ENCODE measurements around the gene CUL5. TPM values are rescaled to one million over a fixed set of nuclear protein-coding genes. Genes with fewer than 3 reads are reported as not detected.

Gene CUL5
- polyA plus RNA-seq, 1 donor from 2014 or later = 40.2 TPM

DNA sequence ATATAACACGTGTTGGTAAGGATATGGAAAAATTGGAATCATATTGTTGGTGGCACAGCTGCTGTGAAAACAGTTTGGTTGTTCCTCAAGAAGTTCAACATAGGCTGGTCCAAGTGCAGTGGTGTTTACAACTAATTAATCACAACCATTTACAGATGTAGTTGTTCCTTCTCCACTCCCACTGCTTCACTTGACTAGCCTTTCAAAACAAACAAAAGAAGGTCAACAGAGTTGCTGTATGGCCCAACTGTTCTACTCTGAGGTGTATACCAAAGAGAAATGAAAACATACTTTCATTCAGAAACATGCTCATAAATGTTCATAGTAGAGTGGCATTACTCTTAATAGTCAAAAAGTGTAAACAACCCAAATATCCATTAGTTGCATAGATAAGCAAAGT lies 76.1 kb downstream of the CUL5 start:
- no peaks in the 10 kb centered on the region for H3F3A ChIP-seq (ENCODE audit: insufficient read depth, low read length, poor library complexity, severe bottlenecking)
- H3K79me2 ChIP-seq (replicated peaks; ENCODE audit: insufficient read depth, low read length) = no peaks in the 10 kb centered on the region
- H3K9ac ChIP-seq (ENCODE audit: low read length) = no peak overlapping the region
- H3K4me2 ChIP-seq (ENCODE audit: low read length) = no peak overlapping the region
- no peaks in the 10 kb centered on the region for H3K9me3 ChIP-seq (ENCODE audit: low read length)
- no peaks in the 10 kb centered on the region for H3K36me3 ChIP-seq (ENCODE audit: insufficient read depth, low read length)
- H3K9me2 ChIP-seq (ENCODE audit: insufficient read depth, low read length) = no peaks in the 10 kb centered on the region
- H3K27ac ChIP-seq (ENCODE audit: low read length) = no peak overlapping the region
- TF ChIP-seq, protein P1, sequence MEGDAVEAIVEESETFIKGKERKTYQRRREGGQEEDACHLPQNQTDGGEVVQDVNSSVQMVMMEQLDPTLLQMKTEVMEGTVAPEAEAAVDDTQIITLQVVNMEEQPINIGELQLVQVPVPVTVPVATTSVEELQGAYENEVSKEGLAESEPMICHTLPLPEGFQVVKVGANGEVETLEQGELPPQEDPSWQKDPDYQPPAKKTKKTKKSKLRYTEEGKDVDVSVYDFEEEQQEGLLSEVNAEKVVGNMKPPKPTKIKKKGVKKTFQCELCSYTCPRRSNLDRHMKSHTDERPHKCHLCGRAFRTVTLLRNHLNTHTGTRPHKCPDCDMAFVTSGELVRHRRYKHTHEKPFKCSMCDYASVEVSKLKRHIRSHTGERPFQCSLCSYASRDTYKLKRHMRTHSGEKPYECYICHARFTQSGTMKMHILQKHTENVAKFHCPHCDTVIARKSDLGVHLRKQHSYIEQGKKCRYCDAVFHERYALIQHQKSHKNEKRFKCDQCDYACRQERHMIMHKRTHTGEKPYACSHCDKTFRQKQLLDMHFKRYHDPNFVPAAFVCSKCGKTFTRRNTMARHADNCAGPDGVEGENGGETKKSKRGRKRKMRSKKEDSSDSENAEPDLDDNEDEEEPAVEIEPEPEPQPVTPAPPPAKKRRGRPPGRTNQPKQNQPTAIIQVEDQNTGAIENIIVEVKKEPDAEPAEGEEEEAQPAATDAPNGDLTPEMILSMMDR (IDR thresholded peaks at IDR 0.05; ENCODE audit: poor library complexity, severe bottlenecking) = no peak
- no peak for TF ChIP-seq EZH2 (IDR thresholded peaks at IDR 0.05; ENCODE audit: borderline replicate concordance, insufficient read depth, low read length, poor library complexity, severe bottlenecking)
- no peak for TF ChIP-seq TAF1 (IDR thresholded peaks at IDR 0.05; ENCODE audit: low read depth)
- no peak for TF ChIP-seq POLR2AphosphoS5 (IDR thresholded peaks at IDR 0.05)
- TF ChIP-seq EP300 (conservative IDR thresholded peaks at IDR 0.05; ENCODE audit: poor library complexity, severe bottlenecking) = no peak
- no peak for TF ChIP-seq RAD21 (conservative IDR thresholded peaks at IDR 0.05)
- no peak for TF ChIP-seq SMC3 (conservative IDR thresholded peaks at IDR 0.05; ENCODE audit: poor library complexity)
- TF ChIP-seq, protein P2, sequence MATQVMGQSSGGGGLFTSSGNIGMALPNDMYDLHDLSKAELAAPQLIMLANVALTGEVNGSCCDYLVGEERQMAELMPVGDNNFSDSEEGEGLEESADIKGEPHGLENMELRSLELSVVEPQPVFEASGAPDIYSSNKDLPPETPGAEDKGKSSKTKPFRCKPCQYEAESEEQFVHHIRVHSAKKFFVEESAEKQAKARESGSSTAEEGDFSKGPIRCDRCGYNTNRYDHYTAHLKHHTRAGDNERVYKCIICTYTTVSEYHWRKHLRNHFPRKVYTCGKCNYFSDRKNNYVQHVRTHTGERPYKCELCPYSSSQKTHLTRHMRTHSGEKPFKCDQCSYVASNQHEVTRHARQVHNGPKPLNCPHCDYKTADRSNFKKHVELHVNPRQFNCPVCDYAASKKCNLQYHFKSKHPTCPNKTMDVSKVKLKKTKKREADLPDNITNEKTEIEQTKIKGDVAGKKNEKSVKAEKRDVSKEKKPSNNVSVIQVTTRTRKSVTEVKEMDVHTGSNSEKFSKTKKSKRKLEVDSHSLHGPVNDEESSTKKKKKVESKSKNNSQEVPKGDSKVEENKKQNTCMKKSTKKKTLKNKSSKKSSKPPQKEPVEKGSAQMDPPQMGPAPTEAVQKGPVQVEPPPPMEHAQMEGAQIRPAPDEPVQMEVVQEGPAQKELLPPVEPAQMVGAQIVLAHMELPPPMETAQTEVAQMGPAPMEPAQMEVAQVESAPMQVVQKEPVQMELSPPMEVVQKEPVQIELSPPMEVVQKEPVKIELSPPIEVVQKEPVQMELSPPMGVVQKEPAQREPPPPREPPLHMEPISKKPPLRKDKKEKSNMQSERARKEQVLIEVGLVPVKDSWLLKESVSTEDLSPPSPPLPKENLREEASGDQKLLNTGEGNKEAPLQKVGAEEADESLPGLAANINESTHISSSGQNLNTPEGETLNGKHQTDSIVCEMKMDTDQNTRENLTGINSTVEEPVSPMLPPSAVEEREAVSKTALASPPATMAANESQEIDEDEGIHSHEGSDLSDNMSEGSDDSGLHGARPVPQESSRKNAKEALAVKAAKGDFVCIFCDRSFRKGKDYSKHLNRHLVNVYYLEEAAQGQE (IDR thresholded peaks at IDR 0.05; ENCODE audit: borderline replicate concordance) = no peak
- TF ChIP-seq MXI1 (conservative IDR thresholded peaks at IDR 0.05; ENCODE audit: poor library complexity, severe bottlenecking) = no peak
- no peaks in the 10 kb centered on the region for H3K27me3 ChIP-seq (ENCODE audit: insufficient read depth, low read depth, low read length)
- H2AFZ ChIP-seq (ENCODE audit: low read depth, low read length) = no peak overlapping the region
- H3K4me3 ChIP-seq (ENCODE audit: low read length) = no peak overlapping the region
- no peaks in the 10 kb centered on the region for H4K20me1 ChIP-seq (ENCODE audit: insufficient read depth)

DNA sequence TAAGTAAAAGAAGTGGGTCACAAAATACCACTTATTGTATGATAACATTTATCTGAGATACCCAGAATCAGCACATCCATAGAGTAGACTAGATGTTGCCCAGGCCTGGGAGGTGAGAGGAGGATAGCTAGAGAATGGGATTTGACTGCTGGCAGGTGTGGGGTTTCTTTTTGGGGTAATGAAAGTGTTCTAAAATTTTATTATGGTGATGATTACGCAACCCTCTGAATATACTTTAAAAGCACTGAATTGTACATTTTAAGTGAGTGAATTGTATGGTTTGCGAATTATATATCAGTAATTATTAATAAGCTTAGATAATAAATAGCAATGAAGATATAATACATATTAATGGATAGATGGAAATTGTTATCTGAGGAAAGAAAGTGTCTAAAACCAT lies 77.0 kb downstream of the CUL5 start:
- Histone ChIP-seq H4K20me1 (ENCODE audit: insufficient read depth) (no peaks in the 10 kb centered on the region), H2AFZ (ENCODE audit: low read depth, low read length) (no peak overlapping the region), H3K36me3 (ENCODE audit: insufficient read depth, low read length) (no peaks in the 10 kb centered on the region), H3F3A (ENCODE audit: insufficient read depth, low read length, poor library complexity, severe bottlenecking) (no peaks in the 10 kb centered on the region), H3K27me3 (ENCODE audit: insufficient read depth, low read depth, low read length) (no peaks in the 10 kb centered on the region), H3K4me3 (ENCODE audit: low read length) (no peak overlapping the region), H3K9me3 (ENCODE audit: low read length) (no peaks in the 10 kb centered on the region), H3K9me2 (ENCODE audit: insufficient read depth, low read length) (no peaks in the 10 kb centered on the region), H3K9ac (ENCODE audit: low read length) (no peak overlapping the region), H3K27ac (ENCODE audit: low read length) (no peak overlapping the region), H3K4me2 (ENCODE audit: low read length) (no peak overlapping the region), H3K79me2 (replicated peaks; ENCODE audit: insufficient read depth, low read length) (no peaks in the 10 kb centered on the region)
- TF ChIP-seq TAF1 (IDR thresholded peaks at IDR 0.05; ENCODE audit: low read depth) (no peak), MXI1 (conservative IDR thresholded peaks at IDR 0.05; ENCODE audit: poor library complexity, severe bottlenecking) (no peak), EP300 (conservative IDR thresholded peaks at IDR 0.05; ENCODE audit: poor library complexity, severe bottlenecking) (no peak), SMC3 (conservative IDR thresholded peaks at IDR 0.05; ENCODE audit: poor library complexity) (no peak), RAD21 (conservative IDR thresholded peaks at IDR 0.05) (no peak), POLR2AphosphoS5 (IDR thresholded peaks at IDR 0.05) (no peak), EZH2 (IDR thresholded peaks at IDR 0.05; ENCODE audit: borderline replicate concordance, insufficient read depth, low read length, poor library complexity, severe bottlenecking) (no peak)
- TF ChIP-seq, protein P2 (IDR thresholded peaks at IDR 0.05; ENCODE audit: borderline replicate concordance) = no peak
- TF ChIP-seq, protein P1 (IDR thresholded peaks at IDR 0.05; ENCODE audit: poor library complexity, severe bottlenecking) = no peak
